ENCODE data around the gene GATAD2B.
A peak's percentile ranks its signal among the peaks of the same experiment; 100 is the strongest.

Gene GATAD2B

GRCh38 chr1:153944005-153944826, 21.4 kb upstream of the GATAD2B start:
- Mint-ChIP-seq H3K36me3 (peaks cover 62 to 89% of the 10 kb centered on the region in 2 donors), H3K4me1 (peaks cover 57 to 82% of the 10 kb centered on the region in 2 donors), H3K27me3 (no peaks in the 10 kb centered on the region), H3K27ac (peak overlapping the region; percentile 99), H3K9me3 (no peaks in the 10 kb centered on the region), H3K4me3 (peak overlapping the region; percentile 95)
- ATAC-seq (replicated peaks) (no peak), DNase-seq (no peak)

- peak overlapping the region; percentile 80 for H3K27ac Mint-ChIP-seq
- H3K4me1 Mint-ChIP-seq = peaks cover 48 to 72% of the 10 kb centered on the region in 2 donors
- no peak for ATAC-seq (replicated peaks)
- H3K27me3 Mint-ChIP-seq = no peaks in the 10 kb centered on the region
- H3K9me3 Mint-ChIP-seq = no peaks in the 10 kb centered on the region
- H3K36me3 Mint-ChIP-seq = peaks cover 58 to 83% of the 10 kb centered on the region in 2 donors
- no peak overlapping the region for H3K4me3 Mint-ChIP-seq
- no peak for DNase-seq
Observed at GRCh38 chr1:153942766-153943549, 20.2 kb upstream of the GATAD2B start.

GRCh38 chr1:153941826-153942725, 19.3 kb upstream of the GATAD2B start:
- H3K4me1 Mint-ChIP-seq = peaks cover 40 to 64% of the 10 kb centered on the region in 2 donors
- H3K27ac Mint-ChIP-seq = peak overlapping the region; percentile 80
- no peak for DNase-seq

GRCh38 chr1:153940756-153941155, 18.0 kb upstream of the GATAD2B start:
- Mint-ChIP-seq H3K27me3 (no peaks in the 10 kb centered on the region), H3K4me1 (peaks cover 42 to 58% of the 10 kb centered on the region in 2 donors), H3K4me3 (no peak overlapping the region), H3K36me3 (peaks cover 72 to 88% of the 10 kb centered on the region in 2 donors), H3K9me3 (no peaks in the 10 kb centered on the region), H3K27ac (peak overlapping the region; percentile 72)
- no peak for ATAC-seq (replicated peaks)
- no peak for DNase-seq

More at GRCh38 chr1:153941826-153942725, 19.3 kb upstream of the GATAD2B start:
- H3K9me3 Mint-ChIP-seq = no peaks in the 10 kb centered on the region
- peaks cover 65 to 84% of the 10 kb centered on the region in 2 donors for H3K36me3 Mint-ChIP-seq
- no peaks in the 10 kb centered on the region for H3K27me3 Mint-ChIP-seq
- ATAC-seq (replicated peaks) = no peak
- H3K4me3 Mint-ChIP-seq = peak overlapping the region in 1 of 2 donors; percentile 28

GRCh38 chr1:153939476-153939875, 16.7 kb upstream of the GATAD2B start:
- peaks cover 67 to 81% of the 10 kb centered on the region in 2 donors for H3K36me3 Mint-ChIP-seq

GRCh38 chr1:153938996-153939395, 16.2 kb upstream of the GATAD2B start:
- no peak overlapping the region for H3K4me3 Mint-ChIP-seq
- no peak overlapping the region for H3K27ac Mint-ChIP-seq

More at GRCh38 chr1:153939476-153939875, 16.7 kb upstream of the GATAD2B start:
- H3K4me1 Mint-ChIP-seq = peaks cover 36 to 51% of the 10 kb centered on the region in 2 donors
- H3K27me3 Mint-ChIP-seq = no peaks in the 10 kb centered on the region
- no peaks in the 10 kb centered on the region for H3K9me3 Mint-ChIP-seq
- H3K27ac Mint-ChIP-seq = no peak overlapping the region
- no peak overlapping the region for H3K4me3 Mint-ChIP-seq
- DNase-seq = no peak
- ATAC-seq (replicated peaks) = no peak

GRCh38 chr1:153937331-153937730, 14.6 kb upstream of the GATAD2B start:
- H3K9me3 Mint-ChIP-seq = no peaks in the 10 kb centered on the region
- H3K4me3 Mint-ChIP-seq = no peak overlapping the region
- no peaks in the 10 kb centered on the region for H3K27me3 Mint-ChIP-seq
- H3K27ac Mint-ChIP-seq = peak overlapping the region; percentile 59
- H3K36me3 Mint-ChIP-seq = peaks cover 61 to 75% of the 10 kb centered on the region in 2 donors
- no peak for DNase-seq
- peaks cover 22 to 36% of the 10 kb centered on the region in 2 donors for H3K4me1 Mint-ChIP-seq
- ATAC-seq (replicated peaks) = no peak

More at GRCh38 chr1:153938996-153939395, 16.2 kb upstream of the GATAD2B start:
- ATAC-seq (replicated peaks) (no peak), DNase-seq (no peak)
- Mint-ChIP-seq H3K4me1 (peaks cover 36 to 48% of the 10 kb centered on the region in 2 donors), H3K9me3 (no peaks in the 10 kb centered on the region), H3K36me3 (peaks cover 66 to 79% of the 10 kb centered on the region in 2 donors), H3K27me3 (no peaks in the 10 kb centered on the region)

GRCh38 chr1:153936011-153936802, 13.4 kb upstream of the GATAD2B start:
- H3K27me3 Mint-ChIP-seq = no peaks in the 10 kb centered on the region
- H3K4me1 Mint-ChIP-seq = peaks cover 18 to 38% of the 10 kb centered on the region in 2 donors
- no peaks in the 10 kb centered on the region for H3K9me3 Mint-ChIP-seq
- no peak for DNase-seq
- H3K4me3 Mint-ChIP-seq = no peak overlapping the region
- no peak for ATAC-seq (replicated peaks)
- peak overlapping the region; percentile 76 for H3K27ac Mint-ChIP-seq
- H3K36me3 Mint-ChIP-seq = peaks cover 64 to 72% of the 10 kb centered on the region in 2 donors

- no peaks in the 10 kb centered on the region for H3K9me3 Mint-ChIP-seq
- no peak overlapping the region for H3K4me3 Mint-ChIP-seq
- no peak for ATAC-seq (replicated peaks)
- DNase-seq = no peak
- peaks cover 59 to 69% of the 10 kb centered on the region in 2 donors for H3K36me3 Mint-ChIP-seq
- H3K27ac Mint-ChIP-seq = no peak overlapping the region
- peaks cover 13 to 26% of the 10 kb centered on the region in 2 donors for H3K4me1 Mint-ChIP-seq
- H3K27me3 Mint-ChIP-seq = no peaks in the 10 kb centered on the region
Observed at GRCh38 chr1:153934746-153935145, 12.0 kb upstream of the GATAD2B start.

- no peak overlapping the region for H3K4me3 Mint-ChIP-seq
- ATAC-seq (replicated peaks) (no peak), DNase-seq (no peak)
- H3K36me3 Mint-ChIP-seq = peaks cover 56 to 65% of the 10 kb centered on the region in 2 donors
- H3K27me3 Mint-ChIP-seq = no peaks in the 10 kb centered on the region
- peaks cover 15 to 23% of the 10 kb centered on the region in 2 donors for H3K4me1 Mint-ChIP-seq
- no peaks in the 10 kb centered on the region for H3K9me3 Mint-ChIP-seq
- H3K27ac Mint-ChIP-seq = peak overlapping the region; percentile 53
Observed at GRCh38 chr1:153933955-153934354, 11.2 kb upstream of the GATAD2B start.

GRCh38 chr1:153933430-153933829, 10.7 kb upstream of the GATAD2B start:
- H3K36me3 Mint-ChIP-seq = peaks cover 57 to 64% of the 10 kb centered on the region in 2 donors
- ATAC-seq (replicated peaks) = no peak
- no peak for DNase-seq
- no peak overlapping the region for H3K4me3 Mint-ChIP-seq
- H3K27me3 Mint-ChIP-seq = no peaks in the 10 kb centered on the region
- H3K27ac Mint-ChIP-seq = no peak overlapping the region
- H3K4me1 Mint-ChIP-seq = peaks cover 21 to 26% of the 10 kb centered on the region in 2 donors
- no peaks in the 10 kb centered on the region for H3K9me3 Mint-ChIP-seq

GRCh38 chr1:153932156-153933131, 9.7 kb upstream of the GATAD2B start:
- DNase-seq (no peak), ATAC-seq (replicated peaks) (no peak)
- H3K9me3 Mint-ChIP-seq = no peaks in the 10 kb centered on the region
- no peak overlapping the region for H3K4me3 Mint-ChIP-seq
- H3K36me3 Mint-ChIP-seq = peaks cover 51 to 62% of the 10 kb centered on the region in 2 donors
- no peaks in the 10 kb centered on the region for H3K27me3 Mint-ChIP-seq
- H3K4me1 Mint-ChIP-seq = peaks cover 25 to 33% of the 10 kb centered on the region in 2 donors
- H3K27ac Mint-ChIP-seq = peak overlapping the region; percentile 81

Measured in stimulated activated naive B cell treated with anti-CD40 and anti-IgM and Interleukin-4, amounts not matched to agents 10 μg/mL and 1 μg/mL and 100 μg/mL, for 72 hours (primary cell).